ENCODE data around the gene PRKAR2B. TPM values are rescaled to one million over a fixed set of nuclear protein-coding genes. Genes with fewer than 3 reads are reported as not detected.

PRKAR2B gene
- total RNA-seq, 4 donors from 2014 or later = 97.3 to 411 (median 236) TPM

DNA sequence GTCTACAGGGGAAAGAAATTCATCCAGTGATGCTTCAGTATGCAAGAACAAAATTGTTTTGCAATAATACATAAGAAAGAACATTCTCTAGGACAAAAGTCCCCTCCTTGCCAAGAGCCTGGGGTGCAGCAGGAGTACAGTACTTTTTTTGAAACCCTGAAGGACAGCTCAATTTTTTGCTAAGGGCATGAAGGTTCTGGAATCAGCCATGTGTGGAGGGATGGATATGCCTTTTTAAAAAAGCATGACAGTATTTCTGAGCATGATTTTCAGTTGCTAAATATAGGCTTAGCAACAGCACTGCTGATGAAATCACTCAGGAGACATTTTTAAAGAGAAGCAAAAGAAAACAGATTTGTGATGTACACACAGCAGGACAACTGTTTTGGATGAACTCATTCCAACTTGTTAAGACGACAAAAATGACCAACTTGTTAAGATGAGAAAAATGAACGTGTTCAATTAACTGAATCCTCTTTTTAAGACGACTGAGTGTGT is 163.6 kb downstream of the PRKAR2B start:
- peak; percentile 21 for ATAC-seq (ENCODE audit: low FRiP score)
- TF ChIP-seq, protein P1, sequence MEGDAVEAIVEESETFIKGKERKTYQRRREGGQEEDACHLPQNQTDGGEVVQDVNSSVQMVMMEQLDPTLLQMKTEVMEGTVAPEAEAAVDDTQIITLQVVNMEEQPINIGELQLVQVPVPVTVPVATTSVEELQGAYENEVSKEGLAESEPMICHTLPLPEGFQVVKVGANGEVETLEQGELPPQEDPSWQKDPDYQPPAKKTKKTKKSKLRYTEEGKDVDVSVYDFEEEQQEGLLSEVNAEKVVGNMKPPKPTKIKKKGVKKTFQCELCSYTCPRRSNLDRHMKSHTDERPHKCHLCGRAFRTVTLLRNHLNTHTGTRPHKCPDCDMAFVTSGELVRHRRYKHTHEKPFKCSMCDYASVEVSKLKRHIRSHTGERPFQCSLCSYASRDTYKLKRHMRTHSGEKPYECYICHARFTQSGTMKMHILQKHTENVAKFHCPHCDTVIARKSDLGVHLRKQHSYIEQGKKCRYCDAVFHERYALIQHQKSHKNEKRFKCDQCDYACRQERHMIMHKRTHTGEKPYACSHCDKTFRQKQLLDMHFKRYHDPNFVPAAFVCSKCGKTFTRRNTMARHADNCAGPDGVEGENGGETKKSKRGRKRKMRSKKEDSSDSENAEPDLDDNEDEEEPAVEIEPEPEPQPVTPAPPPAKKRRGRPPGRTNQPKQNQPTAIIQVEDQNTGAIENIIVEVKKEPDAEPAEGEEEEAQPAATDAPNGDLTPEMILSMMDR (IDR thresholded peaks at IDR 0.05) = no peak
- no peak for DNase-seq (ENCODE audit: low spot score)

DNA sequence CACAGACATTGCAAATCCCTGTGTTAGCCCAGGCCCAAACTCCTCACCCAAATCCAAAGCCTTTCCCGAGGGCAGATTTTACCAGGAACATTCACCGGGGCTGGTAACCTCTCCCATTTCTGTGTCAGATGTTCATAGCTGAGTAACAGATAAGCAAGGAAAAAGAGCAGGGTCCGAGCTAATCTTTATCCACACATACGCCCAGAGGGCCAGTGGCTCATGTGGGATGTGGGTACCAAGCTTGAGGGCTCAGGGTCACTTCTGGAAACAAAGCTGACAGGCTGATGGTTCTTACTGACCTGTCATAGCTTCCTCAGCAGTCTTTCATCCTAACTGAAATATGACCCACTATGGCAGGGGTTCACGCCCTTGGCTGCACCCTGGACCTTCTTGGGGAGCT is 164.1 kb downstream of the PRKAR2B start:
- DNase-seq (ENCODE audit: low spot score) = no peak
- no peak for ATAC-seq (ENCODE audit: low FRiP score)
- TF ChIP-seq, protein P1 (IDR thresholded peaks at IDR 0.05) = no peak

DNA sequence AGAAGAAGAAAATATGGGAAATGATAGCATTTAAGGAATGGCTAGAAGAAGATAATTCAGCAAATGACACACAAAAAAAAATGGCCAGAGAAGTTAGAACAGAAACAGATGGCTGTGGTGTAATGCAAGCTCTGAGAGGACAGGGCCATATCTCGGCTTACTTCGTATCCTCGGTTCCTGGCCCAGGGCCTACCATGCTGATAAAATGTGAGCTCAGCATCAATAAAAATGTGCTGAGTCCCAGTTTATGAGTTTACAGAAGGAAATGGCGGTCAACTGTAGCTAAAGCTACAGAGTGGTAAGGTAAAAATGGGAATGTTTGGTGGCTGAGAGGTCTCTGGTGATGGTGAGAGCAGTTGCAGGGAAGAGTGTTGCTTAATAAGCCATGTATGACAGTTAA is 165.1 kb downstream of the PRKAR2B start:
- ATAC-seq (ENCODE audit: low FRiP score) (no peak), DNase-seq (ENCODE audit: low spot score) (no peak)
- TF ChIP-seq, protein P1 (IDR thresholded peaks at IDR 0.05) = no peak

DNA sequence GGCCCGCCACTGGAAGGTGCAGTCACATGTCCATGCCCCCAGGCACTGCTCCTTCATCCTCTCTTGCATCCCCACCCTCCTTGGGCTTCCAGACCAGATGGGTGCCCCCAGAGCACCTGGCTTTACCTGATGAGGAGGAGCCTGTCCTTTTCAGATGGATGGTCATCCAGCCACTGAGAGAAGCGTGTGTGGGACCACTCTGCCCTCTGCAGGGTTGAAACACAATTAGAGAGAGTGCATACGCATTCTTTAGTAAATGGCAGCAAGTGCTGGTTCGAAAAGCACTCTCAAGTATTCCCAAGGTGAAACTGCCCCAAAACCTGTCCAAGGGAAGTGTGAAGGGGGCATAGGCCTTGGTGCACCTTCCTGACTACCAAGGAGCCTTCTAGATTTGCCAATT is 165.9 kb downstream of the PRKAR2B start:
- no peak for ATAC-seq (ENCODE audit: low FRiP score)
- TF ChIP-seq, protein P1 (IDR thresholded peaks at IDR 0.05) = no peak

More for the DNA sequence above, 165.9 kb downstream of the PRKAR2B start:
- no peak for DNase-seq (ENCODE audit: low spot score)

Other genes starting within 250 kb of the PRKAR2B start
- 10 to 100 TPM in 1 of 4 donors, 1 to 10 TPM in 3; 4.5 to 15.6 (median 7.3) TPM for gene PIK3CG, start 179.4 kb upstream of the PRKAR2B start, total RNA-seq
- gene HBP1, start 124.3 kb downstream of the PRKAR2B start, total RNA-seq = 100 to 1,000 TPM in 2 of 4 donors, 10 to 100 TPM in 2; 92.2 to 153 (median 114) TPM

Measured in omental fat pad (tissue), 4 donors.